SK-N-SH treated with all-trans-retinoic acid at 6 μM for 48 hours (cell line): ENCODE results near the gene ABCC1.

Experiments used
- ATAC-seq: fragments of 200-7000 bp; cut with Tn5 transposase; 3 replicates; pipeline ENCODE4 v1.9.1; 2020; ENCODE audit warnings: mild to moderate bottlenecking, moderate library complexity
- BACH2 ChIP-seq: fragments of 250-450 bp; sonication (Bioruptor Pico); IDR thresholded peaks from 2 replicates; pipeline ENCODE4 v1.9.0; 2021; ENCODE audit warnings: mild to moderate bottlenecking, borderline replicate concordance
- CREB5 ChIP-seq: fragments of 250-450 bp; sonication (Bioruptor Pico); IDR thresholded peaks from 2 replicates; pipeline ENCODE4 v1.5.1; 2020; ENCODE audit warnings: low read depth, mild to moderate bottlenecking, moderate library complexity
- CSDC2 ChIP-seq: fragments of 250-450 bp; sonication (Bioruptor Pico); IDR thresholded peaks from 2 replicates; pipeline ENCODE4 v1.5.0; 2020; ENCODE audit warnings: mild to moderate bottlenecking, moderate library complexity
- CSRNP3 ChIP-seq: fragments of 250-450 bp; sonication (Bioruptor Pico); IDR thresholded peaks from 2 replicates; pipeline ENCODE4 v1.5.1; 2021; ENCODE audit warnings: mild to moderate bottlenecking, moderate library complexity
- GLIS3 ChIP-seq: fragments of 250-450 bp; sonication (Bioruptor Pico); IDR thresholded peaks from 2 replicates; pipeline ENCODE4 v1.5.0; 2020; ENCODE audit warnings: mild to moderate bottlenecking, moderate library complexity
- ISL1 ChIP-seq: fragments of 250-450 bp; sonication (Bioruptor Pico); IDR thresholded peaks from 2 replicates; pipeline ENCODE4 v2.1.2; 2022; ENCODE audit warnings: mild to moderate bottlenecking, moderate library complexity
- OSR1 ChIP-seq: fragments of 250-450 bp; sonication (Bioruptor Pico); IDR thresholded peaks from 2 replicates; pipeline ENCODE4 v1.8.0; 2022; ENCODE audit warnings: moderate library complexity, mild to moderate bottlenecking, inconsistent platforms
- PATZ1 ChIP-seq: fragments of 250-450 bp; sonication (Bioruptor Pico); IDR thresholded peaks from 2 replicates; pipeline ENCODE4 v1.8.0; 2020; ENCODE audit warnings: mild to moderate bottlenecking, moderate library complexity, borderline replicate concordance
- POU6F1 ChIP-seq: fragments of 250-450 bp; sonication (Bioruptor Pico); IDR thresholded peaks from 2 replicates; pipeline ENCODE4 v1.8.0; 2021; ENCODE audit warnings: low read depth, mild to moderate bottlenecking, moderate library complexity, borderline replicate concordance
- RARB ChIP-seq: fragments of 250-450 bp; sonication (Bioruptor Pico); IDR thresholded peaks from 2 replicates; pipeline ENCODE4 v1.8.0; 2021; ENCODE audit warnings: mild to moderate bottlenecking, moderate library complexity
- TCF4 ChIP-seq: fragments of 250-450 bp; sonication (Bioruptor Pico); IDR thresholded peaks from 2 replicates; pipeline ENCODE4 v1.8.0; 2021; ENCODE audit warnings: mild to moderate bottlenecking, moderate library complexity, borderline replicate concordance
- TOX ChIP-seq: fragments of 250-450 bp; sonication (Bioruptor Pico); IDR thresholded peaks from 2 replicates; pipeline ENCODE4 v1.8.0; 2021; ENCODE audit warnings: mild to moderate bottlenecking, moderate library complexity, borderline replicate concordance
- TSHZ2 ChIP-seq: fragments of 250-450 bp; sonication (Bioruptor Pico); IDR thresholded peaks from 2 replicates; pipeline ENCODE4 v1.5.0; 2020; ENCODE audit warnings: mild to moderate bottlenecking, moderate library complexity
- ZC3H10 ChIP-seq: fragments of 250-450 bp; sonication (Bioruptor Pico); IDR thresholded peaks from 2 replicates; pipeline ENCODE4 v1.5.1; 2021; ENCODE audit warnings: mild to moderate bottlenecking, moderate library complexity
- ZFP3 ChIP-seq: fragments of 250-450 bp; sonication (Bioruptor Pico); IDR thresholded peaks from 2 replicates; pipeline ENCODE4 v1.5.0; 2020; ENCODE audit warnings: mild to moderate bottlenecking, moderate library complexity
- ZFP30 ChIP-seq: fragments of 450-650 bp; formaldehyde crosslinking; IDR thresholded peaks from 2 replicates; pipeline ENCODE4 v1.5.0; 2022; ENCODE audit warnings: mild to moderate bottlenecking, moderate library complexity
- ZNF565 ChIP-seq: fragments of 450-650 bp; formaldehyde crosslinking; conservative IDR thresholded peaks from 2 replicates; pipeline ENCODE4 v1.5.0; 2020; ENCODE audit warnings: low read depth, mild to moderate bottlenecking, moderate library complexity
- ZNF8 ChIP-seq: fragments of 450-650 bp; formaldehyde crosslinking; IDR thresholded peaks from 2 replicates; pipeline ENCODE4 v1.5.0; 2020; ENCODE audit warnings: mild to moderate bottlenecking, moderate library complexity

The ABCC1 gene

GRCh38 chr16:16109453-16110110 is 160.2 kb downstream of the ABCC1 start:
- ATAC-seq = no peak
- TF ChIP-seq TOX (CRISPR knock-in tag) (no peak), ZC3H10 (no peak)
- TF ChIP-seq, all 23 proteins: peak for 0

GRCh38 chr16:16110111-16110490 is 160.7 kb downstream of the ABCC1 start:
- no peak for TF ChIP-seq CREB5 (CRISPR knock-in tag)
- TF ChIP-seq ZFP3 (CRISPR knock-in tag) = no peak
- TF ChIP-seq ZNF8 (CRISPR knock-in tag) = no peak
- no peak for TF ChIP-seq OSR1
- TF ChIP-seq POU6F1 (CRISPR knock-in tag) = no peak
- TF ChIP-seq PATZ1 (CRISPR knock-in tag) = no peak
- no peak for ATAC-seq

- ATAC-seq = no peak
- TF ChIP-seq TCF4 (no peak), ZNF565 (CRISPR knock-in tag) (no peak), ZFP30 (CRISPR knock-in tag) (no peak), BACH2 (no peak), ZFP3 (CRISPR knock-in tag) (no peak), ZC3H10 (no peak), CSRNP3 (CRISPR knock-in tag) (no peak), RARB (no peak), TSHZ2 (no peak), PATZ1 (CRISPR knock-in tag) (no peak), OSR1 (no peak), GLIS3 (CRISPR knock-in tag) (no peak), CSDC2 (CRISPR knock-in tag) (no peak), ISL1 (no peak), TOX (CRISPR knock-in tag) (no peak), ZNF8 (CRISPR knock-in tag) (no peak)
Measured at GRCh38 chr16:16111639-16112038, 162.2 kb downstream of the ABCC1 start.
